ENCODE measurements around the gene LRP5. TPM values are rescaled to one million over a fixed set of nuclear protein-coding genes. Genes with fewer than 3 reads are reported as not detected.

The LRP5 gene
- total and polyA plus RNA-seq, 8 donors, result 11.8 to 152 (median 44.2) TPM

GRCh38 chr11:68412593-68413475 lies 100.4 kb downstream of the LRP5 start:
- intact Hi-C loops (cut with DNase I; ENCODE audit: low total_unique reads), result no loop called here
- peaks cover 0 to 34% (median 27%) of the 10 kb centered on the region in 4 donors for H3K4me1 ChIP-seq
- peak; percentile 69 for TF ChIP-seq EP300 (IDR thresholded peaks at IDR 0.05)
- peak; percentile 23 to 68 (median 68) for TF ChIP-seq POLR2AphosphoS5 (IDR thresholded peaks at IDR 0.05)
- no peak for TF ChIP-seq CTCF (IDR thresholded peaks at IDR 0.05)
- no peak for TF ChIP-seq POLR2A (IDR thresholded peaks at IDR 0.05)
- WGBS, 5 donors, result 71 to 78% (median 76%) methylated on average over 23 to 24 of the region's 24 CpGs
- H3K27ac ChIP-seq, result peak overlapping the region in 3 of 5 donors; percentile 51 to 85 (median 67)
- no peaks in the 10 kb centered on the region for H3K27me3 ChIP-seq
- no peaks in the 10 kb centered on the region for H3K9me3 ChIP-seq
- peaks cover 42 to 88% (median 77%) of the 10 kb centered on the region in 4 donors for H3K36me3 ChIP-seq
- no peak overlapping the region for H3K4me3 ChIP-seq
- peak in 1 of 2 donors; percentile 78 for DNase-seq

- no peak overlapping the region for H3K4me3 ChIP-seq
- H3K27me3 ChIP-seq, result no peaks in the 10 kb centered on the region
- H3K4me1 ChIP-seq, result peaks cover 0 to 32% (median 24%) of the 10 kb centered on the region in 4 donors
- no peak for DNase-seq
- H3K27ac ChIP-seq, result peak overlapping the region in 3 of 5 donors; percentile 22 to 85 (median 29)
- TF ChIP-seq EP300 (IDR thresholded peaks at IDR 0.05), result no peak
- TF ChIP-seq POLR2A (IDR thresholded peaks at IDR 0.05), result no peak
- TF ChIP-seq POLR2AphosphoS5 (IDR thresholded peaks at IDR 0.05), result no peak
- TF ChIP-seq CTCF (IDR thresholded peaks at IDR 0.05), result no peak
- H3K9me3 ChIP-seq, result no peaks in the 10 kb centered on the region
- peaks cover 42 to 90% (median 84%) of the 10 kb centered on the region in 4 donors for H3K36me3 ChIP-seq
- 78 to 92% (median 90%) methylated on average over 27 of the region's 27 CpGs for WGBS, 5 donors
- intact Hi-C loops (cut with DNase I; ENCODE audit: low total_unique reads), result no loop called here
These were observed 101.2 kb downstream of the LRP5 start for GRCh38 chr11:68413591-68413999.

GRCh38 chr11:68414496-68415221 lies 102.3 kb downstream of the LRP5 start:
- H3K4me1 ChIP-seq, result peaks cover 0 to 32% (median 22%) of the 10 kb centered on the region in 4 donors
- H3K27me3 ChIP-seq, result no peaks in the 10 kb centered on the region
- H3K4me3 ChIP-seq, result no peak overlapping the region
- H3K27ac ChIP-seq, result peak overlapping the region in 1 of 5 donors; percentile 85
- peaks cover 42 to 94% (median 91%) of the 10 kb centered on the region in 4 donors for H3K36me3 ChIP-seq
- no peaks in the 10 kb centered on the region for H3K9me3 ChIP-seq
- intact Hi-C loops (cut with DNase I; ENCODE audit: low total_unique reads), result no loop called here
- DNase-seq, result no peak
- WGBS, 5 donors, result 76 to 85% (median 82%) methylated on average over 18 to 19 of the region's 19 CpGs
- TF ChIP-seq POLR2AphosphoS5 (IDR thresholded peaks at IDR 0.05) (no peak), EP300 (IDR thresholded peaks at IDR 0.05) (no peak), POLR2A (IDR thresholded peaks at IDR 0.05) (no peak), CTCF (IDR thresholded peaks at IDR 0.05) (no peak)

GRCh38 chr11:68416070-68416578 lies 103.7 kb downstream of the LRP5 start:
- Histone ChIP-seq H3K9me3 (no peaks in the 10 kb centered on the region), H3K36me3 (peaks cover 31 to 94% (median 91%) of the 10 kb centered on the region in 4 donors), H3K4me3 (no peak overlapping the region), H3K27ac (no peak overlapping the region), H3K27me3 (no peaks in the 10 kb centered on the region), H3K4me1 (peaks cover 0 to 27% (median 19%) of the 10 kb centered on the region in 4 donors)
- DNase-seq, result no peak
- TF ChIP-seq EP300 (IDR thresholded peaks at IDR 0.05), result no peak
- no peak for TF ChIP-seq POLR2A (IDR thresholded peaks at IDR 0.05)
- TF ChIP-seq CTCF (IDR thresholded peaks at IDR 0.05), result no peak
- no peak for TF ChIP-seq POLR2AphosphoS5 (IDR thresholded peaks at IDR 0.05)
- intact Hi-C loops (cut with DNase I; ENCODE audit: low total_unique reads), result no loop called here
- 90 to 94% (median 93%) methylated on average over 20 to 22 of the region's 22 CpGs for WGBS, 5 donors
